HepG2 (cell line): Measurements from ENCODE around the gene NPC2.

Experiments
- GMEB1 ChIP-seq: sonication (generic); formaldehyde crosslinking; IDR thresholded peaks from 2 replicates; pipeline ENCODE4 v1.5.1; 2020; ENCODE audit warnings: missing genetic modification reagents, mild to moderate bottlenecking, borderline replicate concordance
- SIN3A ChIP-seq: IDR thresholded peaks from 2 replicates; pipeline ENCODE4 v1.6.1; 2011; ENCODE audit warnings: low read depth, mild to moderate bottlenecking, control low read depth, low read length, borderline replicate concordance
- YY1 ChIP-seq: IDR thresholded peaks from 2 replicates; pipeline ENCODE4 v1.6.1; 2011; ENCODE audit warnings: low read length, low read depth, moderate library complexity, mild to moderate bottlenecking; ENCODE audit not compliant: insufficient read depth, insufficient replicate concordance
- ZBTB2 ChIP-seq: sonication (generic); formaldehyde crosslinking; IDR thresholded peaks from 2 replicates; pipeline ENCODE4 v1.8.0; 2022; ENCODE audit warnings: low read depth, missing genetic modification reagents
- ZBTB33 ChIP-seq: sonication (generic); formaldehyde crosslinking; IDR thresholded peaks from 2 replicates; pipeline ENCODE4 v1.4.0; 2020; ENCODE audit warnings: missing genetic modification reagents
- TF ChIP-seq, protein P1 (sequence below): sonication (generic); formaldehyde crosslinking; IDR thresholded peaks from 2 replicates; pipeline ENCODE4 v1.5.0; 2020; ENCODE audit warnings: mild to moderate bottlenecking, missing genetic modification reagents, moderate library complexity

DNA sequence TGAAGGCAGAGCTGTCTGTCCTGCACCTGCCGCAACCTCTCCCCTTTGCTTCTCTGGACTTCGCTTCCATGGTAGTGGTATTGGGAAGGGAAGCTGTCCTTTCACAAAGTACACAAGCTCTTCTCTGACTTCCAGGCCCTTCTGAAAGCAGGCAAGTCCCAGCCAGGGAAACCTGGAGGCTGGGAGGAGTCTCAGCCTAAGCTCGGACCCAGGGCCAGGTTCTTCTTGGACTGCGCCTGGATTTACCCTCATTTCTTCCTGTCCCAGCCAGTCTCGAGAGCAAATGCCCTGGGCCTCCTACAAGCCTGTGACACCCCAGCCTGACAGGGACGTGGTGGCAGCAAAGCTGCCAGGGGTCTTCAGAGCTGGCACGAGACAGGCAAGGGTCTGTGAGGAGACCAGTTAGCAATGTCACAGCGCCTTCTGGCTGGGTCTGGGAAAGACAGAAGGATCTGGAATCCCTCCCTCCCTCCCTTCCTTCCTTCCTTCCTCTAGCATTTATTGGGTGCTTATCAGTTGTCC lies 22.8 kb upstream of the NPC2 start:
- TF ChIP-seq YY1 (no peak), SIN3A (no peak), ZBTB33 (CRISPR knock-in tag) (no peak), ZBTB2 (CRISPR knock-in tag) (no peak), GMEB1 (CRISPR knock-in tag) (no peak)
- TF ChIP-seq, protein P1, sequence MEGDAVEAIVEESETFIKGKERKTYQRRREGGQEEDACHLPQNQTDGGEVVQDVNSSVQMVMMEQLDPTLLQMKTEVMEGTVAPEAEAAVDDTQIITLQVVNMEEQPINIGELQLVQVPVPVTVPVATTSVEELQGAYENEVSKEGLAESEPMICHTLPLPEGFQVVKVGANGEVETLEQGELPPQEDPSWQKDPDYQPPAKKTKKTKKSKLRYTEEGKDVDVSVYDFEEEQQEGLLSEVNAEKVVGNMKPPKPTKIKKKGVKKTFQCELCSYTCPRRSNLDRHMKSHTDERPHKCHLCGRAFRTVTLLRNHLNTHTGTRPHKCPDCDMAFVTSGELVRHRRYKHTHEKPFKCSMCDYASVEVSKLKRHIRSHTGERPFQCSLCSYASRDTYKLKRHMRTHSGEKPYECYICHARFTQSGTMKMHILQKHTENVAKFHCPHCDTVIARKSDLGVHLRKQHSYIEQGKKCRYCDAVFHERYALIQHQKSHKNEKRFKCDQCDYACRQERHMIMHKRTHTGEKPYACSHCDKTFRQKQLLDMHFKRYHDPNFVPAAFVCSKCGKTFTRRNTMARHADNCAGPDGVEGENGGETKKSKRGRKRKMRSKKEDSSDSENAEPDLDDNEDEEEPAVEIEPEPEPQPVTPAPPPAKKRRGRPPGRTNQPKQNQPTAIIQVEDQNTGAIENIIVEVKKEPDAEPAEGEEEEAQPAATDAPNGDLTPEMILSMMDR (CRISPR knock-in tag): no peak
